ENCODE data around the gene ICE2. TPM values are rescaled to one million over a fixed set of nuclear protein-coding genes. Genes with fewer than 3 reads are reported as not detected.

The ICE2 gene
- total RNA-seq, 1 experiment from 2014 or later: 62.8 TPM

- DNase-seq (ENCODE audit: low read depth, low spot score) (no peak), ATAC-seq (no peak)
- Histone ChIP-seq H3K9ac (ENCODE audit: low read length) (no peak overlapping the region), H4K20me1 (ENCODE audit: insufficient read depth) (no peaks in the 10 kb centered on the region), H2AFZ (ENCODE audit: low read depth, low read length, poor library complexity, severe bottlenecking) (no peak overlapping the region), H3K4me3 (replicated peaks in 1 of 2; ENCODE audit: low read depth in 1 of 2, low read length in 2 of 2) (no peak overlapping the region), H3K27ac (ENCODE audit: low read depth, low read length) (no peak overlapping the region), H3K4me1 (ENCODE audit: control insufficient read depth in 1 of 2, insufficient read depth in 2 of 2, low read length in 2 of 2) (no peaks in the 10 kb centered on the region), H3K36me3 (ENCODE audit: control insufficient read depth in 1 of 2, insufficient read depth in 2 of 2, low read length in 2 of 2) (no peaks in the 10 kb centered on the region), H3K9me2 (ENCODE audit: insufficient read depth) (no peaks in the 10 kb centered on the region), H3K4me2 (ENCODE audit: low read length) (no peak overlapping the region), H3K27me3 (ENCODE audit: insufficient read depth, low read length) (no peaks in the 10 kb centered on the region), H3K9me3 (ENCODE audit: control insufficient read depth in 1 of 2, insufficient read depth in 1 of 2, low read depth in 1 of 2, low read length in 2 of 2) (no peaks in the 10 kb centered on the region), H3K79me2 (ENCODE audit: insufficient read depth, low read length) (no peaks in the 10 kb centered on the region)
- CTCF ChIA-PET: no interaction called here
- RAD21 ChIA-PET (ENCODE audit: low non-redundant PET in 1 of 2, low total read pairs in 2 of 2, uncharacterized antibody in 2 of 2, unreplicated experiment in 2 of 2): no interaction called here
- POLR2A ChIA-PET: interaction anchor here (0.8 kb wide), 1 partner anchor 44 kb away, joined by 3 read pairs; the partner anchor contains the start of gene ANXA2
- intact Hi-C loops (cut with micrococcal nuclease): no loop called here
- BruUV-seq (replicated peaks): no TSS peak
- no peak for TF ChIP-seq YY1 (IDR thresholded peaks at IDR 0.05; ENCODE audit: extremely low read depth, insufficient replicate concordance, low read depth, low read length)
These were observed 36.8 kb downstream of the ICE2 start for GRCh38 chr15:60442031-60442650.

- H3K79me2 ChIP-seq (ENCODE audit: insufficient read depth, low read length): no peaks in the 10 kb centered on the region
- H3K27me3 ChIP-seq (ENCODE audit: insufficient read depth, low read length): no peaks in the 10 kb centered on the region
- H4K20me1 ChIP-seq (ENCODE audit: insufficient read depth): no peaks in the 10 kb centered on the region
- no peaks in the 10 kb centered on the region for H3K4me1 ChIP-seq (ENCODE audit: control insufficient read depth in 1 of 2, insufficient read depth in 2 of 2, low read length in 2 of 2)
- RAD21 ChIA-PET (ENCODE audit: low non-redundant PET in 1 of 2, low total read pairs in 2 of 2, uncharacterized antibody in 2 of 2, unreplicated experiment in 2 of 2): no interaction called here
- H3K36me3 ChIP-seq (ENCODE audit: control insufficient read depth in 1 of 2, insufficient read depth in 2 of 2, low read length in 2 of 2): no peaks in the 10 kb centered on the region
- H3K4me3 ChIP-seq (replicated peaks in 1 of 2; ENCODE audit: low read depth in 1 of 2, low read length in 2 of 2): no peak overlapping the region
- no peak overlapping the region for H3K4me2 ChIP-seq (ENCODE audit: low read length)
- CTCF ChIA-PET: no interaction called here
- POLR2A ChIA-PET: interaction anchor here (1.0 kb wide), 1 partner anchor 27 kb away, joined by 3 read pairs; no protein-coding TSS in a partner anchor
- H3K9ac ChIP-seq (ENCODE audit: low read length): no peak overlapping the region
- no peak for ATAC-seq
- BruUV-seq (replicated peaks): no TSS peak
- H3K9me2 ChIP-seq (ENCODE audit: insufficient read depth): no peaks in the 10 kb centered on the region
- no peak overlapping the region for H2AFZ ChIP-seq (ENCODE audit: low read depth, low read length, poor library complexity, severe bottlenecking)
- H3K27ac ChIP-seq (ENCODE audit: low read depth, low read length): no peak overlapping the region
- H3K9me3 ChIP-seq (ENCODE audit: control insufficient read depth in 1 of 2, insufficient read depth in 1 of 2, low read depth in 1 of 2, low read length in 2 of 2): no peaks in the 10 kb centered on the region
- no peak for DNase-seq (ENCODE audit: low read depth, low spot score)
- intact Hi-C loops (cut with micrococcal nuclease): no loop called here
- TF ChIP-seq ELF1 (IDR thresholded peaks at IDR 0.05; ENCODE audit: borderline replicate concordance, low read depth) (no peak), POLR2AphosphoS5 (IDR thresholded peaks at IDR 0.05; ENCODE audit: low read depth, low read length) (no peak), MAX (IDR thresholded peaks at IDR 0.05) (no peak), REST (IDR thresholded peaks at IDR 0.05; ENCODE audit: low read depth) (no peak), RAD21 (IDR thresholded peaks at IDR 0.05; ENCODE audit: low read depth) (no peak), CEBPB (IDR thresholded peaks at IDR 0.05; ENCODE audit: low read depth) (no peak), JUND (IDR thresholded peaks at IDR 0.05) (no peak), CBX3 (IDR thresholded peaks at IDR 0.05; ENCODE audit: low read depth) (no peak), FOSL1 (IDR thresholded peaks at IDR 0.05; ENCODE audit: low read depth) (no peak), EZH2 (IDR thresholded peaks at IDR 0.05) (no peak), EGR1 (IDR thresholded peaks at IDR 0.05; ENCODE audit: low read depth) (no peak), SIN3A (IDR thresholded peaks at IDR 0.05; ENCODE audit: low read depth) (no peak), ATF3 (IDR thresholded peaks at IDR 0.05) (no peak), ZFX (IDR thresholded peaks at IDR 0.05) (no peak)
- TF ChIP-seq, protein P1, sequence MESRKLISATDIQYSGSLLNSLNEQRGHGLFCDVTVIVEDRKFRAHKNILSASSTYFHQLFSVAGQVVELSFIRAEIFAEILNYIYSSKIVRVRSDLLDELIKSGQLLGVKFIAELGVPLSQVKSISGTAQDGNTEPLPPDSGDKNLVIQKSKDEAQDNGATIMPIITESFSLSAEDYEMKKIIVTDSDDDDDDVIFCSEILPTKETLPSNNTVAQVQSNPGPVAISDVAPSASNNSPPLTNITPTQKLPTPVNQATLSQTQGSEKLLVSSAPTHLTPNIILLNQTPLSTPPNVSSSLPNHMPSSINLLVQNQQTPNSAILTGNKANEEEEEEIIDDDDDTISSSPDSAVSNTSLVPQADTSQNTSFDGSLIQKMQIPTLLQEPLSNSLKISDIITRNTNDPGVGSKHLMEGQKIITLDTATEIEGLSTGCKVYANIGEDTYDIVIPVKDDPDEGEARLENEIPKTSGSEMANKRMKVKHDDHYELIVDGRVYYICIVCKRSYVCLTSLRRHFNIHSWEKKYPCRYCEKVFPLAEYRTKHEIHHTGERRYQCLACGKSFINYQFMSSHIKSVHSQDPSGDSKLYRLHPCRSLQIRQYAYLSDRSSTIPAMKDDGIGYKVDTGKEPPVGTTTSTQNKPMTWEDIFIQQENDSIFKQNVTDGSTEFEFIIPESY (IDR thresholded peaks at IDR 0.05; ENCODE audit: extremely low read depth, insufficient replicate concordance, low read length): no peak
These were observed 37.6 kb downstream of the ICE2 start for GRCh38 chr15:60441331-60441730.

Measured in HCT116 (cell line).